Measurements from ENCODE around the gene TRPM2.

- no peak for TF ChIP-seq POLR2A (IDR thresholded peaks at IDR 0.05; ENCODE audit: low read depth, low read length)
- no peak for TF ChIP-seq CTCF (IDR thresholded peaks at IDR 0.05; ENCODE audit: extremely low read depth in 1 of 2, insufficient read depth in 1 of 2, low read depth in 1 of 2, low read length in 2 of 2)
- TF ChIP-seq POLR2AphosphoS5 (IDR thresholded peaks at IDR 0.05; ENCODE audit: insufficient read depth, low read depth, low read length): no peak
- TF ChIP-seq EZH2 (IDR thresholded peaks at IDR 0.05; ENCODE audit: borderline replicate concordance, low read depth, low read length, severe bottlenecking): no peak
- no peak for TF ChIP-seq FOS (IDR thresholded peaks at IDR 0.05; ENCODE audit: borderline replicate concordance, insufficient read depth, low read length)
- TF ChIP-seq MYC (IDR thresholded peaks at IDR 0.05; ENCODE audit: low read depth, low read length): no peak
- TF ChIP-seq GATA2 (IDR thresholded peaks at IDR 0.05; ENCODE audit: insufficient read depth, insufficient read length, low read depth, low read length): no peak
- no peak for TF ChIP-seq JUN (IDR thresholded peaks at IDR 0.05; ENCODE audit: borderline replicate concordance, insufficient read depth, insufficient read length, low read depth)
- TF ChIP-seq, protein P1, sequence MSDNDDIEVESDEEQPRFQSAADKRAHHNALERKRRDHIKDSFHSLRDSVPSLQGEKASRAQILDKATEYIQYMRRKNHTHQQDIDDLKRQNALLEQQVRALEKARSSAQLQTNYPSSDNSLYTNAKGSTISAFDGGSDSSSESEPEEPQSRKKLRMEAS (IDR thresholded peaks at IDR 0.05; ENCODE audit: insufficient read depth, insufficient read length): no peak
Observed at GRCh38 chr21:44477712-44478111, 124.3 kb downstream of the TRPM2 start.

All from endothelial cell of umbilical vein (primary cell).